HCT116 (cell line): ENCODE data around the gene NT5C3A. TPM values are rescaled to one million over a fixed set of nuclear protein-coding genes. Genes with fewer than 3 reads are reported as not detected.
"Not testable (repeated sequence)": the region's sequence is repeated elsewhere in the genome, so short reads cannot be mapped to it uniquely, and the experiment has no call there.

Source experiments
- ATAC-seq: fragments of 200-7000 bp; cut with Tn5 transposase; 2 replicates; pipeline ENCODE4 v1.9.1; 2020; ENCODE audit warnings: mild to moderate bottlenecking, moderate library complexity
- BruUV-seq: library from RNA; stranded (reverse); fragments of 400-500 nt; replicated peaks from 2 replicates; lab custom pipeline; 2021; lab: Mats Ljungman, UMichigan
- CTCF ChIA-PET: fragments of 300-600 bp; sonication (Branson Sonifier 250); formaldehyde crosslinking; loops from one replicate; lab custom pipeline; 2021; ENCODE audit warnings: antibody characterized with exemption; lab: Charles Lee
- POLR2A ChIA-PET: fragments of 300-600, 350-600 bp; sonication (Branson Sonifier 250); formaldehyde crosslinking; loops from one replicate; lab custom pipeline; 2021; ENCODE audit warnings: antibody characterized with exemption; lab: Charles Lee
- RAD21 ChIA-PET, 2 experiments: fragments of 300-600 bp; sonication (Branson Sonifier 250); formaldehyde crosslinking; loops; one replicate each; lab custom pipeline; 2023; ENCODE audit warnings: low total read pairs in 2 of 2; ENCODE audit not compliant: uncharacterized antibody in 2 of 2, unreplicated experiment in 2 of 2, low non-redundant PET in 1 of 2; lab: Charles Lee
- DNase-seq: peaks from one replicate; pipeline ENCODE4 v3.0.0-alpha.2; 2010; ENCODE audit warnings: low read depth, low spot score
- H2AFZ ChIP-seq: fragments of 200-600 bp; shearing (Covaris generic), sonication (generic); 2 replicates; pipeline ENCODE4 v1.6.1; 2017; ENCODE audit warnings: low read depth, mixed run types, mixed read lengths, antibody characterized with exemption, low read length; ENCODE audit not compliant: poor library complexity, severe bottlenecking
- H3K27ac ChIP-seq: 2 replicates; pipeline ENCODE4 v1.5.1; 2012; ENCODE audit warnings: low read depth, low read length
- H3K27me3 ChIP-seq: fragments of 200-600 bp; sonication (generic); 2 replicates; pipeline ENCODE4 v1.6.1; 2016; ENCODE audit warnings: mixed run types, low read length, mixed read lengths; ENCODE audit not compliant: insufficient read depth
- H3K36me3 ChIP-seq, 2 experiments: fragments of 200-500 bp in 1 of 2; fragments of 200-600 bp in 1 of 2; sonication (Bioruptor generic) in 1 of 2; sonication (generic) in 1 of 2; 2 replicates each; pipeline versions ENCODE4 v1.5.1 to v1.6.1; 2014 to 2016; ENCODE audit warnings: low read length in 2 of 2, inconsistent platforms in 1 of 2, mixed read lengths in 1 of 2, mixed run types in 1 of 2; ENCODE audit not compliant: insufficient read depth in 2 of 2, control insufficient read depth in 1 of 2
- H3K4me1 ChIP-seq, 2 experiments: fragments of 200-600 bp in 1 of 2; sonication (generic) in 1 of 2; 2 replicates each; pipeline versions ENCODE4 v1.5.1 to v1.6.1; 2012 to 2017; ENCODE audit warnings: low read length in 2 of 2, inconsistent platforms in 1 of 2, mild to moderate bottlenecking in 1 of 2, mixed read lengths in 1 of 2, mixed run types in 1 of 2, moderate library complexity in 1 of 2; ENCODE audit not compliant: insufficient read depth in 2 of 2, control insufficient read depth in 1 of 2
- H3K4me2 ChIP-seq: fragments of 200-600 bp; sonication (generic); 2 replicates; pipeline ENCODE4 v1.6.1; 2017; ENCODE audit warnings: mixed run types, low read length, mixed read lengths
- H3K4me3 ChIP-seq, 2 experiments: fragments of 200-600 bp in 1 of 2; sonication (generic) in 1 of 2; replicated peaks in 1 of 2; 2 replicates each; pipeline ENCODE4 v1.5.1; 2011 to 2016; ENCODE audit warnings: low read length in 2 of 2, control low read depth in 1 of 2, low read depth in 1 of 2, mild to moderate bottlenecking in 1 of 2, mixed read lengths in 1 of 2, mixed run types in 1 of 2
- H3K79me2 ChIP-seq: fragments of 200-600 bp; sonication (generic); 2 replicates; pipeline ENCODE4 v1.6.1; 2017; ENCODE audit warnings: mild to moderate bottlenecking, mixed run types, low read length, moderate library complexity, mixed read lengths; ENCODE audit not compliant: insufficient read depth
- H3K9ac ChIP-seq: fragments of 200-600 bp; sonication (generic); 2 replicates; pipeline ENCODE4 v1.6.1; 2016; ENCODE audit warnings: low read length, mixed read lengths
- H3K9me2 ChIP-seq: fragments of 200-600 bp; sonication (generic), shearing (Covaris generic); 2 replicates; pipeline ENCODE4 v1.6.1; 2017; ENCODE audit warnings: mixed run types, mild to moderate bottlenecking, moderate library complexity; ENCODE audit not compliant: insufficient read depth
- H3K9me3 ChIP-seq, 2 experiments: fragments of 200-500 bp in 1 of 2; fragments of 200-600 bp in 1 of 2; sonication (Bioruptor generic) in 1 of 2; sonication (generic) in 1 of 2; 2 replicates each; pipeline ENCODE4 v1.6.1; 2014 to 2017; ENCODE audit warnings: low read length in 2 of 2, mixed read lengths in 2 of 2, inconsistent platforms in 1 of 2, low read depth in 1 of 2, mild to moderate bottlenecking in 1 of 2, mixed run types in 1 of 2, moderate library complexity in 1 of 2; ENCODE audit not compliant: control insufficient read depth in 1 of 2, insufficient read depth in 1 of 2
- H4K20me1 ChIP-seq: fragments of 200-600 bp; sonication (generic), shearing (Covaris generic); 2 replicates; pipeline ENCODE4 v1.6.1; 2017; ENCODE audit warnings: mixed run types, mild to moderate bottlenecking, moderate library complexity; ENCODE audit not compliant: insufficient read depth
- ATF3 ChIP-seq: IDR thresholded peaks from 2 replicates; pipeline ENCODE4 v1.6.1; 2012
- CBX3 ChIP-seq: IDR thresholded peaks from 2 replicates; pipeline ENCODE4 v1.6.1; 2012; ENCODE audit warnings: low read depth
- CEBPB ChIP-seq: IDR thresholded peaks from 2 replicates; pipeline ENCODE4 v1.6.1; 2012; ENCODE audit warnings: low read depth
- EGR1 ChIP-seq: IDR thresholded peaks from 2 replicates; pipeline ENCODE4 v1.6.1; 2012; ENCODE audit warnings: low read depth
- FOSL1 ChIP-seq: IDR thresholded peaks from 2 replicates; pipeline ENCODE4 v1.6.1; 2012; ENCODE audit warnings: low read depth
- JUND ChIP-seq: IDR thresholded peaks from 2 replicates; pipeline ENCODE4 v1.6.1; 2012
- SP1 ChIP-seq: IDR thresholded peaks from 2 replicates; pipeline ENCODE4 v1.6.1; 2012; ENCODE audit warnings: low read depth
- intact Hi-C: fragments of 100-400 bp; cut with micrococcal nuclease; formaldehyde crosslinking; loops from 2 replicates; pipeline ENCODE4 v1.10.0; 2022
- total RNA-seq: library from RNA; stranded (reverse); gene quantifications from one replicate; pipeline ENCODE4 v1.2.1, GENCODE V29; 2021; ENCODE audit not compliant: unreplicated experiment

NT5C3A gene
- total RNA-seq, 1 experiment from 2014 or later = 32.5 TPM

- H4K20me1 ChIP-seq, H3K4me3 ChIP-seq, DNase-seq, H3K36me3 ChIP-seq, POLR2A ChIA-PET, H3K4me2 ChIP-seq, RAD21 ChIA-PET, H3K4me1 ChIP-seq, H3K79me2 ChIP-seq, ATAC-seq, H3K9me3 ChIP-seq, H3K9ac ChIP-seq, H3K27ac ChIP-seq, intact Hi-C loops, H3K27me3 ChIP-seq, BruUV-seq, H3K9me2 ChIP-seq, CTCF ChIA-PET, H2AFZ ChIP-seq: not testable (repeated sequence)
These were observed 74.4 kb downstream of the NT5C3A start for GRCh38 chr7:32988148-32988547.

- H4K20me1 ChIP-seq, H3K9me3 ChIP-seq, H3K4me3 ChIP-seq, H3K27me3 ChIP-seq, H2AFZ ChIP-seq, ATAC-seq, RAD21 ChIA-PET, H3K4me1 ChIP-seq, H3K36me3 ChIP-seq, POLR2A ChIA-PET, H3K9ac ChIP-seq, DNase-seq, CTCF ChIA-PET, H3K79me2 ChIP-seq, H3K9me2 ChIP-seq, intact Hi-C loops, H3K27ac ChIP-seq, H3K4me2 ChIP-seq: not testable (repeated sequence)
- TSS peak; percentile 80 for BruUV-seq
These were observed 82.7 kb downstream of the NT5C3A start for GRCh38 chr7:32979902-32980301.

- POLR2A ChIA-PET, H3K4me3 ChIP-seq, H3K36me3 ChIP-seq, BruUV-seq, CTCF ChIA-PET, H2AFZ ChIP-seq, H3K27me3 ChIP-seq, H4K20me1 ChIP-seq, H3K79me2 ChIP-seq, H3K9ac ChIP-seq, RAD21 ChIA-PET, H3K4me1 ChIP-seq, H3K27ac ChIP-seq, intact Hi-C loops, H3K9me2 ChIP-seq, H3K9me3 ChIP-seq: not testable (repeated sequence)
- ATAC-seq = peak; percentile 42; the same call in 1 of the 2 replicates
- peak overlapping the region; percentile 35; the same call in 1 of the 2 replicates for H3K4me2 ChIP-seq
- peak; percentile 31 for DNase-seq
- TF ChIP-seq ATF3 (peak; percentile 35; the same call in 1 of the 2 replicates), SP1 (peak; percentile 41), JUND (peak; percentile 63; the same call in 1 of the 2 replicates), CBX3 (peak; percentile 41; the same call in 1 of the 2 replicates), EGR1 (peak; percentile 54; the same call in 1 of the 2 replicates), FOSL1 (peak; percentile 73), CEBPB (peak; percentile 90)
These were observed 83.3 kb downstream of the NT5C3A start for GRCh38 chr7:32979246-32979645.

GRCh38 chr7:32977159-32977558, 85.4 kb downstream of the NT5C3A start:
- H3K9ac ChIP-seq, H4K20me1 ChIP-seq, BruUV-seq, H3K4me1 ChIP-seq, H3K27ac ChIP-seq, H3K9me3 ChIP-seq, POLR2A ChIA-PET, H3K79me2 ChIP-seq, H3K4me3 ChIP-seq, ATAC-seq, RAD21 ChIA-PET, CTCF ChIA-PET, H3K36me3 ChIP-seq, H2AFZ ChIP-seq, H3K27me3 ChIP-seq, H3K4me2 ChIP-seq, intact Hi-C loops, DNase-seq, H3K9me2 ChIP-seq: not testable (repeated sequence)
